Measurements from ENCODE around the gene FARP2.
A peak's percentile ranks its signal among the peaks of the same experiment; 100 is the strongest.
"Not testable (repeated sequence)": the region's sequence is repeated elsewhere in the genome, so short reads cannot be mapped to it uniquely, and the experiment has no call there.

FARP2 gene

DNA sequence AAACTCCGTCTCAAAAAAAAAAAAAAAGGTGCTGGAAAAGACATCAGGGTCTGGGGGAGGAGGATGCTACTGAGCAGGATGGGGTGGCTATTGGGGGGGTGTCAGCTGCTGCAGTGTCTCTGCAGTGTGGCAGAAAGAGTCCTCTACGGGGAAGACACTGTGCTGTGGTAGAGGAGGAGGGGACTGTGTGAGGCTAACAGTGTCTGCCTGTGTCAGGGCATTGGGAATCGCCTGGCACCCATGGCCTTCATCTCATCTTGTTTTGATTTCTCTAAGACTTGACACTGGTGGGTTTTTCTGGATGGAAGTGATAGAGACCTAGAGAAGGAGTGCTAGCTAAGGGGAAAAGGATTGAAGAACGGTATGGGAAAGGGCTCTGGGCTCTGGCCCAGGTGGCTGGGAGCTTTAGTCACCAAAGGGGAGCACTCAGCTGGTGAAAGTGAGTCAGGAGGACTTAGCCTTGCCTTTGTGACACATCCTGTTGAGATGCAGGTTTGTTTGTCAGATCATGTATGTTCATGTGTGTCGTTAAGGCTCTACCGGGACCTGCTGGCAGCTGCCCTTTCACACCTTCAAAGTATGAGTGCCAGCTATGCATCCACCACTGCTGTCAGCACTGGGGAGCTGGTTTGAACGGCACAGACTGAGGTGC, 58.0 kb downstream of the FARP2 start:
- DNase-seq = no peak

- DNase-seq = no peak
Observed at GRCh38 chr2:241415196-241415595, 59.1 kb downstream of the FARP2 start.

GRCh38 chr2:241417626-241418025, 61.5 kb downstream of the FARP2 start:
- DNase-seq = no peak

DNA sequence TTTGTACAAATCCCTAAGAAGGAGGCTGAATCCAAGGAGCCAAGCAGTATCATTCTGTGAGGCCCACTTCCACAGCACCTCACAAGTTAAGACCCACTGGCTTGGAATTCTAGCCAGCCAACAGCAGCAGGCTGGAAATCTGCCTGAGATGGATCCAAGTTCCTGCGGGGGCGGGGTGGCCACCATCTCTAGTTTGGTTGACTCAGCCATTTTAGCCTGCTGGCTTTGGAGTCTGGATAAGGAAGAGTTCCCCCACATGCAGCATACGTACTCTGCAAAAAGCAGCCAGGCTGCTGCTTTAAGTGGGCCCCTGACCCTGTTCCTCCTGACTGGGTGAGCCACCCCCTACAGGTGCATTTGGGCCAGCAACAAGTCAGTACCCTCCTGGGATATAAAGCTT, 65.2 kb downstream of the FARP2 start:
- DNase-seq = peak; percentile 9

DNA sequence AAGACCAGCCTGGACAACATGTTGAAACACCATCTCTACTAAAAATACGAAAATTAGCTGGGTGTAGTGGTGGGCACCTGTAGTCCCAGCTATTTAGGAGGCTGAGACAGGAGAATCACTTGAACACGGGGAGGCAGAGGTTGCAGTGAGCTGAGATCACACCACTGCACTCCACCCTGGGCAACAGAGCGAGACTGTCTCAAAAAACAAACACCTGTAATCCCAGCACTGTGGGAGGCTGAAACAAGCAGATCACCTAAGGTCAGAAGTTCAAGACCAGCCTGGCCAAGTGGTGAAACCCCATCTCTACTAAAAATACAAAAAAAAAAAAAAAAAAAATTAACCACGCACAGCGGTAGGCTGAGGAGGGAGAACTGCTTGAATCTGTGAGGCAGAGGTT, 65.9 kb downstream of the FARP2 start:
- DNase-seq = not testable (repeated sequence)

GRCh38 chr2:241422350-241422749, 66.3 kb downstream of the FARP2 start:
- no peak for DNase-seq

- DNase-seq = not testable (repeated sequence)
Observed at GRCh38 chr2:241423489-241423888, 67.4 kb downstream of the FARP2 start.

GRCh38 chr2:241425368-241425767, 69.3 kb downstream of the FARP2 start:
- DNase-seq = no peak

- DNase-seq = no peak
Observed at GRCh38 chr2:241430178-241430577, 74.1 kb downstream of the FARP2 start.

DNA sequence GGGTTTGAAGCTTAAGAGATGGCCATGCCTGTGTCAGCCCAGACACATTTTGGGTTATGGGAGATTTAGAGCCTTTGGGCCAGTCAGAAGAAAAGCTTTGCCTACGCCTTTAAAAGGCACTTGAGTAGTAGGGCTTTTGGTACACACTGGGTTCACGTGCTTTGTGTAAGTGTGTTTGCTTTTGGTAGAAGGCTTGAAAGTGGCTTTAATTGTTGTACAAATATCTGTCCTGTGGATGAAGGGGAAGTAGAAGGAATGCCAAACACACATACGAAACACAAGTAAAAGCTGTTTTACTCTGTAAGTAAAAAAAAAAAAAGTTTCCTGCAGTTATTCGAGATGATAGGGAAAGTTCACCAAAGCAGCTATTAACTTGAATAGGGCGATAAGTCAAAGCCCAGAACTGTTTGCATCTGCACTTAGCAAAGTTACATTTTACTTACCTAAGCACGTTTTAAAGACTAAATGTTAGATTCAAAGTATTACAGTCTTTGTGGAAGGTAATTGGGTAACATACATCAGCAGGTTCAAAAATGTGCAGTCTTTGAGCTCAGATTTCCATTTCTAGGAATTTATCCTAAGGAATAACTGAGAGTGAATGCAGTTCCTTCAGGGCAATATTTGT, 76.9 kb downstream of the FARP2 start:
- DNase-seq = no peak

GRCh38 chr2:241437179-241437578, 81.1 kb downstream of the FARP2 start:
- no peak for DNase-seq

DNA sequence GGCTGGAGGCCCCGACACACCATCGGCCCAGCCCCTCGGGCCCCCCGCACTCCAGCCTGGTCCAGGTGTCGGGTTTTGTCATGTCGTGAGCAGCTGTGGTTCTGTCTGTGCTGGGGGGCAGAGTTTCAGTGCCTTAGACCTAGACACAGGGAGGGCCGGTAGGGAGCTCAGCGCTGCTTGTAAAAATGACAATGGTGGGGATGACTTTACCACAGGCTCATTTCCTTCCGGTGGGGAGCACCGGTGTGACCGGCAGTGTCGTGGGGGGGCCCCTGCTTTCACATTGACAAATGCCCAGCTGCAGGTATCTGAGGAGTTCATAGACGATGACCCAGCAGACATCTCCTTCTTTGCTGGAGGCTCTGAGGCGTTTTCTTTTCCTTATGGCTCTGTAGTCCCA, 85.4 kb downstream of the FARP2 start:
- DNase-seq = no peak

- DNase-seq = peak; percentile 66
Observed at GRCh38 chr2:241443486-241444223, 87.6 kb downstream of the FARP2 start.

DNA sequence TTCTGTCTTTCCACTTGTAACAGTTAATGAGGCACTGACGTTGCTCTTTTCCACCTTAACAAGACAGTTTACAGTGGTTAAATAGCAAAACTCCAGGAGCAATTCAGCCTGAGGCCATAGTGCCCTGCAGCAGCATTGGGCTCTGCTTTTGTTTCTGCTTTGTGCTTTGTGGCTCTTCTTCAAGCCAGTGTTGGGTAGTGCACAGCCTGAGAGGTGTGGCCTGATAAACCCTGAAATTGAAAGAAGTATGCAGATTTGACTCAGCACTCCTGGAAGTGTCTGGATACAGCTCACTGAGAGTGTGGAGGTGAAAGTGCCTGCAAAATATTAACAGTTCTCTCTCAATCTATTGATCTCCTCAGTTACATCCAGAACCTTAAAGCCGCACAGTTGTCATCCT, 89.3 kb downstream of the FARP2 start:
- DNase-seq = no peak

DNA sequence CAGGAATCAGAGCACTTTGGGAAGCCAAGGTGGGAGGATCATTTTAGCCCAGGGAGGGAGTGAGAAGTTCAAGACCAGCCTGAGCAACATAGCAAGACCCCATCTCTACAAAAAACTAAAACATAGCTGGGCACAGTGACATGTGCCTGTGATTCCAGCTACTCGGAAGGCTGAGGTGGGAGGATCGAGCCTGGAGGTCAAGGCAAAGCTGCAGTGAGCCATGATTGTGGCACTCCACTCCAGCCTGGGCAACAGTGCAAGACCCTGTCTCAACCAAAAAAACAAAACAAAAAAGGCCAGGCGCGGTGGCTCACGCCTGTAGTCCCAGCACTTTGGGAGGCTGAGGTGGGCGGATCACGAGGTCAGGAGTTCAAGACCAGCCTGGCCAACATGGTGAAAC, 94.0 kb downstream of the FARP2 start:
- DNase-seq = not testable (repeated sequence)

- DNase-seq = no peak
Observed at GRCh38 chr2:241451840-241452506, 95.9 kb downstream of the FARP2 start.

DNA sequence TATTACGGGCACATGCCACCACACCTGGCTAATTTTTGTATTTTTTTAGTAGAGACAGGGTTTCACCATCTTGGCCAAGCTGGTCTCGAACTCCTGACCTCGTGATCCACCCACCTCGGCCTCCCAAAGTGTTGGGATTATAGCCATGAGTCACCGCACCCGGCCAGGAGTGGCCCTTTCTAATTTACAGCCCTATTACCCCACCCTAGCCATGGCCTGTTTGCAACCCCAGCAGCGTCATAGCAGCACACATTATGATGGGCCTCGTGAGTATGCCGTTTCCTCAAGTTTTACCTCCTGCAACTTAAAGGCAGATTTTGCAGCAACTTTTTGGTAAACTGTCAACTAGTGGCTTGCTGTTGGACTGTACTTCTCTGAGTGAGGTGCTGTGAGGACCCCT, 97.8 kb downstream of the FARP2 start:
- DNase-seq = not testable (repeated sequence)

GRCh38 chr2:241454837-241455485, 98.9 kb downstream of the FARP2 start:
- DNase-seq = no peak

DNA sequence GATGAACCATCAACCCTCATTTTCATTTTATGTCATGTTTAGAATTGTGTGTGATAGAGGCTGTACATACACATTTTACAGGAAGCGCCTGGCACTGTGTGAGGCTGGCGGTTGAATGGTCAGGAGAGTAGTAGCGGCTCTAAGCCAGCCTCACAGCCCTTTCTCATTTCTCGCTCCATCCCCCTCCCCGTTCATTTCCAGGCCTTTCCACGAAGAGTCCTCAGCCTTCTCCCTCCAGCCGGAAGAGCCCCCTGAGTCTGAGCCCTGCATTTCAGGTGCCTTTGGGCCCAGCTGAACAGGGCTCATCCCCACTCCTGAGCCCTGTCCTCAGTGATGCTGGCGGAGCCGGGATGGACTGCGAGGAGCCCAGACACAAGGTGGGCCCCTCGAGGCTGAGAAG, 100.5 kb downstream of the FARP2 start:
- no peak for DNase-seq

DNA sequence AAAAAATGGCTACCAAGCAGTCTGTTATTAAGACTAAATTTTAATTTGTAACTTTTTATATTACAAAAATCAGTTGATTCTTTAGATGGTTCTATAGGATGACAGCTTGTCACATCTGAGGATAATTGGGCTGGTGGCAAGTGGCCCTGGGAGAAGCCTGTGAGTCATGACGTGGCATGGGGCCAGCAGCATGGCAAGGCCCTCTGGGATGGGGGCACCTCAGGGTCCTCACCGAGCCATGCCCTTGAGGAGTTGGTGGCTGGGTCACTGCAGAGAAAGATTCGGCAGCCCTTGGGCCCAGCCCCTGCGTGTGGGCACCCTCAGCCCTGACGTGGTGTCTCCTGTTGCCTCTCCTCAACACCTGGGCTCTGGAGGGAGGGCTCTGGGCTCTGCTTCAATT, 102.6 kb downstream of the FARP2 start:
- DNase-seq = no peak

- no peak for DNase-seq
Observed at GRCh38 chr2:241459520-241459919, 103.4 kb downstream of the FARP2 start.

- no peak for DNase-seq
Observed at GRCh38 chr2:241460631-241461030, 104.5 kb downstream of the FARP2 start.
